Thymus (tissue), 11 donors: ENCODE results near the gene DYRK1A. TPM values are rescaled to one million over a fixed set of nuclear protein-coding genes. Genes with fewer than 3 reads are reported as not detected.

ENCODE experiments used
- DNase-seq, 9 donors: peaks; one replicate each; pipeline ENCODE4 v3.0.0-alpha.2; 2013; ENCODE audit warnings: low spot score in 9 of 9, low read depth in 6 of 9, missing footprints in 1 of 9
- H3K27ac ChIP-seq, 2 donors: one replicate each; pipeline ENCODE4 v1.5.1; 2013; ENCODE audit warnings: control low read depth in 1 of 2, low read depth in 1 of 2, low read length in 1 of 2, mild to moderate bottlenecking in 1 of 2, moderate library complexity in 1 of 2
- H3K27me3 ChIP-seq, 2 donors: one replicate each; pipeline ENCODE4 v1.5.1; 2013; ENCODE audit warnings: low read length in 1 of 2; ENCODE audit not compliant: control insufficient read depth in 2 of 2, insufficient read depth in 1 of 2
- H3K36me3 ChIP-seq, 2 donors: one replicate each; pipeline ENCODE4 v1.5.1; 2013; ENCODE audit warnings: low read length in 1 of 2, mild to moderate bottlenecking in 1 of 2, moderate library complexity in 1 of 2; ENCODE audit not compliant: control insufficient read depth in 2 of 2, insufficient read depth in 2 of 2
- H3K4me1 ChIP-seq, 2 donors: one replicate each; pipeline ENCODE4 v1.5.1; 2013; ENCODE audit warnings: low read length in 2 of 2; ENCODE audit not compliant: control insufficient read depth in 2 of 2, insufficient read depth in 2 of 2
- H3K4me3 ChIP-seq, 2 donors: one replicate each; pipeline ENCODE4 v1.5.1; 2013; ENCODE audit warnings: low read length in 2 of 2, control low read depth in 1 of 2, mild to moderate bottlenecking in 1 of 2
- H3K9me3 ChIP-seq, 2 donors: one replicate each; pipeline ENCODE4 v1.5.1; 2013; ENCODE audit warnings: low read length in 1 of 2, mild to moderate bottlenecking in 1 of 2; ENCODE audit not compliant: control insufficient read depth in 2 of 2, insufficient read depth in 1 of 2
- WGBS: extraction: QIAGEN DNeasy Blood & Tissue Kit; methylation state at CpG from one replicate; pipeline ENCODE4 v1.1.7; 2013; 5-methylcytosine and 5-hydroxymethylcytosine counted together
- polyA plus RNA-seq: library from polyadenylated mRNA; stranded (reverse); fragments of 200-250 nt; gene quantifications from one replicate; pipeline ENCODE4 v1.2.3, GENCODE V29; 2013
- total RNA-seq: library from RNA; stranded (reverse); fragments of 120-200 nt; gene quantifications from one replicate; pipeline ENCODE4 v1.2.4, GENCODE V29; 2013
- donor health status: healthy.

Gene DYRK1A
- total and polyA plus RNA-seq, 2 donors, result 53.3 to 64.7 TPM

GRCh38 chr21:37552496-37553029 is 186.0 kb downstream of the DYRK1A start:
- H3K9me3 ChIP-seq, result no peaks in the 10 kb centered on the region
- no peak overlapping the region for H3K4me3 ChIP-seq
- no peak overlapping the region for H3K27ac ChIP-seq
- peaks cover under 1 to 5% of the 10 kb centered on the region in 2 donors for H3K4me1 ChIP-seq
- H3K27me3 ChIP-seq, result no peaks in the 10 kb centered on the region
- no peak for DNase-seq
- H3K36me3 ChIP-seq, result no peaks in the 10 kb centered on the region
- 97% methylated on average over 10 of the region's 10 CpGs for WGBS

- no peak for DNase-seq
- H3K4me3 ChIP-seq, result no peak overlapping the region
- WGBS, result 92% methylated on average over 10 of the region's 10 CpGs
- H3K27ac ChIP-seq, result no peak overlapping the region
- no peaks in the 10 kb centered on the region for H3K27me3 ChIP-seq
- no peaks in the 10 kb centered on the region for H3K9me3 ChIP-seq
- no peaks in the 10 kb centered on the region for H3K36me3 ChIP-seq
- peaks cover 0 to 5% of the 10 kb centered on the region in 2 donors for H3K4me1 ChIP-seq
Observed at GRCh38 chr21:37553078-37553481, 186.5 kb downstream of the DYRK1A start.

- Histone ChIP-seq H3K36me3 (no peaks in the 10 kb centered on the region), H3K4me3 (no peak overlapping the region), H3K9me3 (no peaks in the 10 kb centered on the region), H3K27ac (no peak overlapping the region), H3K27me3 (no peaks in the 10 kb centered on the region), H3K4me1 (no peaks in the 10 kb centered on the region)
- 90% methylated on average over 15 of the region's 15 CpGs for WGBS
- no peak for DNase-seq
Observed at GRCh38 chr21:37554661-37555379, 188.2 kb downstream of the DYRK1A start.

GRCh38 chr21:37555672-37556261 is 189.2 kb downstream of the DYRK1A start:
- no peak for DNase-seq
- no peaks in the 10 kb centered on the region for H3K4me1 ChIP-seq

GRCh38 chr21:37557261-37557950 is 190.8 kb downstream of the DYRK1A start:
- WGBS, result 78% methylated on average over 8 of the region's 8 CpGs
- H3K27me3 ChIP-seq, result no peaks in the 10 kb centered on the region
- no peak for DNase-seq
- H3K27ac ChIP-seq, result no peak overlapping the region
- H3K36me3 ChIP-seq, result no peaks in the 10 kb centered on the region
- H3K4me3 ChIP-seq, result no peak overlapping the region
- H3K4me1 ChIP-seq, result no peaks in the 10 kb centered on the region
- H3K9me3 ChIP-seq, result no peaks in the 10 kb centered on the region

More at GRCh38 chr21:37555672-37556261, 189.2 kb downstream of the DYRK1A start:
- no peaks in the 10 kb centered on the region for H3K9me3 ChIP-seq
- no peak overlapping the region for H3K4me3 ChIP-seq
- H3K27ac ChIP-seq, result no peak overlapping the region
- H3K27me3 ChIP-seq, result no peaks in the 10 kb centered on the region
- H3K36me3 ChIP-seq, result no peaks in the 10 kb centered on the region
- 96% methylated on average over 15 of the region's 15 CpGs for WGBS

- no peak overlapping the region for H3K4me3 ChIP-seq
- no peaks in the 10 kb centered on the region for H3K36me3 ChIP-seq
- no peak overlapping the region for H3K27ac ChIP-seq
- no peaks in the 10 kb centered on the region for H3K27me3 ChIP-seq
- DNase-seq, result no peak
- 98% methylated on average over 8 of the region's 8 CpGs for WGBS
- peaks cover 6 to 7% of the 10 kb centered on the region in 2 donors for H3K4me1 ChIP-seq
- peaks cover 0 to 8% of the 10 kb centered on the region in 2 donors for H3K9me3 ChIP-seq
Observed at GRCh38 chr21:37558676-37559211, 192.2 kb downstream of the DYRK1A start.

- Histone ChIP-seq H3K9me3 (peaks cover 0 to 8% of the 10 kb centered on the region in 2 donors), H3K4me3 (no peak overlapping the region), H3K27me3 (no peaks in the 10 kb centered on the region), H3K27ac (no peak overlapping the region), H3K36me3 (no peaks in the 10 kb centered on the region), H3K4me1 (peaks cover 11 to 19% of the 10 kb centered on the region in 2 donors)
- 96% methylated on average over 5 of the region's 5 CpGs for WGBS
- no peak for DNase-seq
Observed at GRCh38 chr21:37560385-37560784, 193.8 kb downstream of the DYRK1A start.

GRCh38 chr21:37561506-37561905 is 194.9 kb downstream of the DYRK1A start:
- DNase-seq, result no peak
- peaks cover 0 to 8% of the 10 kb centered on the region in 2 donors for H3K9me3 ChIP-seq
- no peaks in the 10 kb centered on the region for H3K36me3 ChIP-seq
- 92% methylated on average over 7 of the region's 7 CpGs for WGBS
- H3K4me3 ChIP-seq, result no peak overlapping the region
- peaks cover 11 to 19% of the 10 kb centered on the region in 2 donors for H3K4me1 ChIP-seq
- no peaks in the 10 kb centered on the region for H3K27me3 ChIP-seq
- H3K27ac ChIP-seq, result no peak overlapping the region
